Heart left ventricle (tissue), 13 donors: ENCODE measurements around the gene PHLDA2.
A peak's percentile ranks its signal among the peaks of the same experiment; 100 is the strongest.

Experiments used
- POLR2A ChIP-seq, 2 donors: fragments of 450-650 bp; IDR thresholded peaks; one replicate each; pipeline ENCODE4 v1.6.1; 2017; ENCODE audit warnings: antibody characterized with exemption in 2 of 2, mild to moderate bottlenecking in 2 of 2, moderate library complexity in 2 of 2
- TF ChIP-seq, protein P1 (sequence below), 12 donors: fragments of 200-600 bp; sonication (generic) in 4 of 12; IDR thresholded peaks; one replicate each; pipeline versions ENCODE4 v1.5.0 to v1.8.0; 2018 to 2022; ENCODE audit warnings: antibody characterized with exemption in 12 of 12, mild to moderate bottlenecking in 5 of 12
- donor health status: ischemic (EF 13 %, LVEDD 7.1; RV severe dilation, severe dysfunction).
- donor health status: DM: no; HTN: yes; CAD: no.
- donor health status: DM: no; HTN: no; CAD: no.
- donor health status: ischemic (EF 25% LVEDD 6.9; RV normal size, moderate dysfunction).
- donor health status: ischemic (EF 25% LVEDD 5.7; RV mildly dilated, moderate dysfunction).
- donor health status: ischemic (EF 35%, LVEDD 5.7; RV mildly dilated, moderate dysfunction).
- donor health status: nonischemic (EF 11% LVEDD 7.7; RV severe dilation, severe dysfunction).
- donor health status: DM: yes; HTN: yes; CAD: no.
- donor health status: PGD.
- donor health status: ischemic (EF 29% LVEDD 5.4; RV normal size, mild dysfunction).
- donor health status: nonischemic (EF 23%, LVEDD 6.1; RV moderate dilation, normal function).

DNA sequence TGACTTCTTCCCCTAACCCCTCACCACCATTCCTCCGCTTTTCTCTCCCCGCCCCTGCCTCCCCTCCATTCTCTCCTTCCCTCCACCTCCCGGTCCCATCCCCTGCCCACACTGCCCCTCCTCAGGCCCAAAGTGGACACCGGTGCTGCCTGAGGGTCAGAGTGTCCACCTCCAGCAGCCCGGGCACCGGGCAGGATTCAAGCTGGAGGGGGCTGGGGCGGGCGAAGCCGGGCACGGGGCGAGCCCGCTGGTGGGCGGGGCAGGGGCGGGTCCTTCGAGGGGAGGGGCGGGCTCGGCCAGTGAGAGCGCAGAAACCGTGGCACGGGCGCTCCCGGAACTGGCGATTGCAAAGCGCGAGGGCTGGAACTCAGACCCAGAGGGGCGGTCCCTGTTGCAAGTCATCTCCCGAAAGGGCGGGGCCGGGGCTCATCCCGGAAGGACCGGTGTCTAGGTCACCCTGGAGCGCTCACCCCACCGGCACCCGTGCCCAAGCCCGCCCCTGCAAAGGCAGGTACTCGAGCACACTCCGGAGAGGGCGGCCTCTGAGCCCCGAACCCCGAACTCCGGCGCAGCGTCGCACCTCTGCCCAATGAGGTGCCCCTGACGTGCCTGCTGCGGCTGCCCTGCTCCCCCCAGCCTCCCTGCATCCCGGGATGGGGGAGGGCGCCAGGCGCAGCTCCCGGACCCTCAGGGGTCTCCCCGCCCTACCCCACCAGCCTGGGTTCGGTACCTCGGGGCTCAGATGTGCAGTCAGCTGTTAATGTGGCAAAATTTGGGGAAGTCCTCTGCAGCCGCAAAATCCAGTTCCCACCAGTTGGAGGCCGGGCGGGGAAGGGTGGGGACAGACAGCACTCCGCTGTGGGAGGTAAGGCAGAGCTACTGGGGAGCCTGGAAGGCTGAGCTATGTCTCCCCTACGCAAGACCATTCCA lies 27.1 kb downstream of the PHLDA2 start:
- TF ChIP-seq, protein P1, sequence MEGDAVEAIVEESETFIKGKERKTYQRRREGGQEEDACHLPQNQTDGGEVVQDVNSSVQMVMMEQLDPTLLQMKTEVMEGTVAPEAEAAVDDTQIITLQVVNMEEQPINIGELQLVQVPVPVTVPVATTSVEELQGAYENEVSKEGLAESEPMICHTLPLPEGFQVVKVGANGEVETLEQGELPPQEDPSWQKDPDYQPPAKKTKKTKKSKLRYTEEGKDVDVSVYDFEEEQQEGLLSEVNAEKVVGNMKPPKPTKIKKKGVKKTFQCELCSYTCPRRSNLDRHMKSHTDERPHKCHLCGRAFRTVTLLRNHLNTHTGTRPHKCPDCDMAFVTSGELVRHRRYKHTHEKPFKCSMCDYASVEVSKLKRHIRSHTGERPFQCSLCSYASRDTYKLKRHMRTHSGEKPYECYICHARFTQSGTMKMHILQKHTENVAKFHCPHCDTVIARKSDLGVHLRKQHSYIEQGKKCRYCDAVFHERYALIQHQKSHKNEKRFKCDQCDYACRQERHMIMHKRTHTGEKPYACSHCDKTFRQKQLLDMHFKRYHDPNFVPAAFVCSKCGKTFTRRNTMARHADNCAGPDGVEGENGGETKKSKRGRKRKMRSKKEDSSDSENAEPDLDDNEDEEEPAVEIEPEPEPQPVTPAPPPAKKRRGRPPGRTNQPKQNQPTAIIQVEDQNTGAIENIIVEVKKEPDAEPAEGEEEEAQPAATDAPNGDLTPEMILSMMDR (IDR thresholded peaks at IDR 0.05): no peak
- peak in 1 of 2 donors; percentile 45 for TF ChIP-seq POLR2A (IDR thresholded peaks at IDR 0.05)
